HEK293 (cell line): ENCODE measurements around the gene GAGE10.

Source experiments
- CTCF ChIA-PET: fragments of 350-600 bp; formaldehyde crosslinking; extraction: SDS; loops from one replicate; lab custom pipeline; 2021; ENCODE audit warnings: antibody characterized with exemption; lab: Yijun Ruan, JAX
- POLR2A ChIA-PET: fragments of 300-600 bp; formaldehyde crosslinking; extraction: SDS; loops from one replicate; lab custom pipeline; 2020; ENCODE audit warnings: antibody characterized with exemption, inconsistent platforms; lab: Yijun Ruan, JAX
- H3K27ac ChIP-seq: fragments of 200-500 bp; sonication (Bioruptor generic); 2 replicates; pipeline ENCODE4 v1.5.1; 2014; ENCODE audit warnings: low read depth, low read length, control low read depth, inconsistent platforms; ENCODE audit errors: extremely low read depth
- H3K36me3 ChIP-seq, 2 experiments: fragments of 200-500 bp in 1 of 2; sonication (Bioruptor generic) in 1 of 2; 1 replicate in 1 of 2; 2 replicates in 1 of 2; pipeline ENCODE4 v1.5.1; 2014 to 2017; ENCODE audit warnings: inconsistent platforms in 2 of 2, low read length in 2 of 2; ENCODE audit not compliant: control insufficient read depth in 2 of 2, insufficient read depth in 1 of 2
- H3K4me1 ChIP-seq: fragments of 200-500 bp; sonication (Bioruptor generic); 2 replicates; pipeline ENCODE4 v1.5.1; 2014; ENCODE audit warnings: mild to moderate bottlenecking, low read length, inconsistent platforms; ENCODE audit not compliant: control insufficient read depth, insufficient read depth
- H3K4me3 ChIP-seq: 2 replicates; pipeline ENCODE4 v1.5.1; 2011; ENCODE audit warnings: low read depth, mild to moderate bottlenecking, control low read depth, low read length, moderate library complexity
- H3K9me3 ChIP-seq: fragments of 200-500 bp; sonication (Bioruptor generic); 2 replicates; pipeline ENCODE4 v1.5.1; 2014; ENCODE audit warnings: low read depth, low read length, inconsistent platforms; ENCODE audit not compliant: control insufficient read depth, insufficient read depth
- ATF2 ChIP-seq: fragments of 450-650 bp; formaldehyde crosslinking; IDR thresholded peaks from 2 replicates; pipeline ENCODE4 v1.5.1; 2016; ENCODE audit warnings: missing biosample characterization, missing genetic modification characterization, low read depth
- EGR2 ChIP-seq: fragments of 450-650 bp; formaldehyde crosslinking; IDR thresholded peaks from 2 replicates; pipeline ENCODE4 v1.5.1; 2016; ENCODE audit warnings: low read depth, missing biosample characterization, missing genetic modification characterization
- GLI2 ChIP-seq: fragments of 450-650 bp; formaldehyde crosslinking; IDR thresholded peaks from 2 replicates; pipeline ENCODE4; 2017; ENCODE audit warnings: missing biosample characterization, missing genetic modification characterization, low read depth, borderline replicate concordance
- KLF17 ChIP-seq: fragments of 450-650 bp; formaldehyde crosslinking; IDR thresholded peaks from 2 replicates; pipeline ENCODE4 v1.5.1; 2016; ENCODE audit warnings: missing biosample characterization, missing genetic modification characterization
- OSR2 ChIP-seq: fragments of 450-650 bp; formaldehyde crosslinking; IDR thresholded peaks from 2 replicates; pipeline ENCODE4 v1.5.1; 2016; ENCODE audit warnings: missing biosample characterization, missing genetic modification characterization
- PRDM1 ChIP-seq: fragments of 450-650 bp; formaldehyde crosslinking; IDR thresholded peaks from 2 replicates; pipeline ENCODE4; 2016; ENCODE audit warnings: missing biosample characterization, missing genetic modification characterization
- PRDM4 ChIP-seq: fragments of 450-650 bp; formaldehyde crosslinking; IDR thresholded peaks from 2 replicates; pipeline ENCODE4 v1.5.1; 2017; ENCODE audit warnings: missing biosample characterization, missing genetic modification characterization
- ZBTB21 ChIP-seq: fragments of 450-650 bp; formaldehyde crosslinking; IDR thresholded peaks from 2 replicates; pipeline ENCODE4 v1.5.1; 2017; ENCODE audit warnings: missing biosample characterization, missing genetic modification characterization
- ZBTB44 ChIP-seq: fragments of 450-650 bp; IDR thresholded peaks from 2 replicates; pipeline ENCODE4 v1.5.1; 2018; ENCODE audit warnings: missing biosample characterization, mild to moderate bottlenecking, missing genetic modification characterization
- ZNF112 ChIP-seq: fragments of 450-650 bp; formaldehyde crosslinking; IDR thresholded peaks from 2 replicates; pipeline ENCODE4 v1.5.0; 2017; ENCODE audit warnings: missing biosample characterization, missing genetic modification characterization
- ZNF19 ChIP-seq: fragments of 450-650 bp; formaldehyde crosslinking; IDR thresholded peaks from 2 replicates; pipeline ENCODE4; 2016; ENCODE audit warnings: missing biosample characterization, missing genetic modification characterization, low read depth
- ZNF354C ChIP-seq: fragments of 450-650 bp; formaldehyde crosslinking; IDR thresholded peaks from 2 replicates; pipeline ENCODE4 v1.5.1; 2016; ENCODE audit warnings: missing biosample characterization, missing genetic modification characterization, low read depth, borderline replicate concordance
- ZNF362 ChIP-seq: fragments of 450-650 bp; formaldehyde crosslinking; IDR thresholded peaks from 2 replicates; pipeline ENCODE4 v1.5.1; 2016; ENCODE audit warnings: missing biosample characterization, missing genetic modification characterization
- ZNF48 ChIP-seq: fragments of 450-650 bp; formaldehyde crosslinking; IDR thresholded peaks from 2 replicates; pipeline ENCODE4 v1.5.1; 2016; ENCODE audit warnings: missing biosample characterization, missing genetic modification characterization
- ZNF510 ChIP-seq: fragments of 450-650 bp; formaldehyde crosslinking; IDR thresholded peaks from 2 replicates; pipeline ENCODE4 v1.5.1; 2018; ENCODE audit warnings: mild to moderate bottlenecking, missing genetic modification characterization, missing biosample characterization; ENCODE audit not compliant: insufficient replicate concordance
- ZNF704 ChIP-seq: fragments of 450-650 bp; formaldehyde crosslinking; IDR thresholded peaks from 2 replicates; pipeline ENCODE4 v1.5.1; 2016; ENCODE audit warnings: missing biosample characterization, missing genetic modification characterization
- ZNF843 ChIP-seq: fragments of 450-650 bp; formaldehyde crosslinking; IDR thresholded peaks from 2 replicates; pipeline ENCODE4 v1.5.1; 2016; ENCODE audit warnings: missing biosample characterization, missing genetic modification characterization

The GAGE10 gene

GRCh38 chrX:49272421-49272820 is 31.0 kb upstream of the GAGE10 start:
- H3K36me3 ChIP-seq: peaks cover 0 to 3% of the 10 kb centered on the region in 2 experiments; a peak in 1 of 3 replicates
- ChIA-PET CTCF (no interaction called here), POLR2A (interaction anchor here (0.7 kb wide), 2 partner anchors 479 to 813 kb away, joined by 3 to 4 read pairs; no protein-coding TSS in a partner anchor)
- no peaks in the 10 kb centered on the region for H3K9me3 ChIP-seq
- H3K4me1 ChIP-seq: no peaks in the 10 kb centered on the region; the same call in 1 of the 2 replicates
- H3K27ac ChIP-seq: no peak overlapping the region
- no peak overlapping the region for H3K4me3 ChIP-seq
- TF ChIP-seq ZNF843 (tag by site-specific recombination): no peak
- no peak for TF ChIP-seq ZNF112
- no peak for TF ChIP-seq ZBTB44 (tag by site-specific recombination)
- no peak for TF ChIP-seq PRDM1 (tag by site-specific recombination)
- TF ChIP-seq ATF2 (tag by site-specific recombination): no peak
- no peak for TF ChIP-seq KLF17 (tag by site-specific recombination)
- TF ChIP-seq OSR2 (tag by site-specific recombination): no peak
- TF ChIP-seq GLI2 (tag by site-specific recombination): no peak
- no peak for TF ChIP-seq ZBTB21 (tag by site-specific recombination)
- TF ChIP-seq ZNF48 (tag by site-specific recombination): no peak
- TF ChIP-seq, all 188 proteins: peak for 0

- Histone ChIP-seq H3K4me1 (no peaks in the 10 kb centered on the region; the same call in 1 of the 2 replicates), H3K27ac (no peak overlapping the region), H3K9me3 (no peaks in the 10 kb centered on the region), H3K4me3 (no peak overlapping the region), H3K36me3 (peaks cover 0 to 3% of the 10 kb centered on the region in 2 experiments; a peak in 1 of 3 replicates)
- ChIA-PET CTCF (no interaction called here), POLR2A (interaction anchor here (0.7 kb wide), 1 partner anchor 1437 kb away, joined by 3 read pairs; no protein-coding TSS in a partner anchor)
- TF ChIP-seq ZNF704 (no peak), ZNF19 (tag by site-specific recombination) (no peak), ZNF354C (tag by site-specific recombination) (no peak), ZNF362 (tag by site-specific recombination) (no peak), ZNF510 (no peak), PRDM4 (tag by site-specific recombination) (no peak), EGR2 (0 out of 2 replicates have a peak, but pooled peaks have one; percentile 10)
Observed at GRCh38 chrX:49273181-49273727, 30.2 kb upstream of the GAGE10 start.
